GM19099 (cell line): ENCODE data around the gene TBX1.

Experiments
- POLR2A ChIP-seq: IDR thresholded peaks from 3 replicates; pipeline ENCODE4 v1.6.1; 2011; ENCODE audit warnings: low read depth; ENCODE audit not compliant: insufficient read length; ENCODE audit errors: extremely low read depth

TBX1 gene

GRCh38 chr22:19730655-19731360 lies 29.8 kb upstream of the TBX1 start:
- TF ChIP-seq POLR2A, result no peak

- TF ChIP-seq POLR2A, result no peak
Observed at GRCh38 chr22:19731361-19732135, 29.0 kb upstream of the TBX1 start.

- TF ChIP-seq POLR2A, result no peak
Observed at GRCh38 chr22:19732403-19733113, 28.0 kb upstream of the TBX1 start.

GRCh38 chr22:19733755-19734154 lies 26.8 kb upstream of the TBX1 start:
- no peak for TF ChIP-seq POLR2A

GRCh38 chr22:19734163-19734562 lies 26.4 kb upstream of the TBX1 start:
- no peak for TF ChIP-seq POLR2A

DNA sequence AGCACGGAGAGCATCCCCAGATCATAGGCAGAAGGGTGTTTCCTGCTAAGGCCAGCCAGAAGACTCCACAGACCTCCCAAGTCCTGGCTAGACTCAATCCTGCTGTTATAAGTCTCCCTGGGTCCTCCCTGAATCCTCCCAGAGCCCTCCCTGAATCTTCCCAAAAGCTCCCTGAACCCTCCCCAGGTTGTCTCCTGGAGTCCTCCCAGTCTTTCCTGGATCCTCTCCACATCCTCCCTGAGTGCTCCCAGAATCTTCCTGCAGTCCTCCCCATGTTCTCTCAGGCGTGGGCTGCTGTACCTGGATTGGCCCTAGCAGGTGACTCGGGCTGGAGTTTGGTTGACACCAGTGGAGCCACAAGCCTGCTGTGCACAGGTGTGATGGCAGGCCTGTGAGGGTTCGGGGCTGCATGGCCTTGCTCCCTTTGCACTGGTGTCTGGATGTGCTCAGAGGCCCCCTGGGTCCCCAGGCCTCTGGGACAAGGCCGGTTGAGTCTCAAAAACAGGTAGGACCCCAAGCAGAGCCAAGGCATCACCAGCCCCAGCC lies 25.7 kb upstream of the TBX1 start:
- no peak for TF ChIP-seq POLR2A

DNA sequence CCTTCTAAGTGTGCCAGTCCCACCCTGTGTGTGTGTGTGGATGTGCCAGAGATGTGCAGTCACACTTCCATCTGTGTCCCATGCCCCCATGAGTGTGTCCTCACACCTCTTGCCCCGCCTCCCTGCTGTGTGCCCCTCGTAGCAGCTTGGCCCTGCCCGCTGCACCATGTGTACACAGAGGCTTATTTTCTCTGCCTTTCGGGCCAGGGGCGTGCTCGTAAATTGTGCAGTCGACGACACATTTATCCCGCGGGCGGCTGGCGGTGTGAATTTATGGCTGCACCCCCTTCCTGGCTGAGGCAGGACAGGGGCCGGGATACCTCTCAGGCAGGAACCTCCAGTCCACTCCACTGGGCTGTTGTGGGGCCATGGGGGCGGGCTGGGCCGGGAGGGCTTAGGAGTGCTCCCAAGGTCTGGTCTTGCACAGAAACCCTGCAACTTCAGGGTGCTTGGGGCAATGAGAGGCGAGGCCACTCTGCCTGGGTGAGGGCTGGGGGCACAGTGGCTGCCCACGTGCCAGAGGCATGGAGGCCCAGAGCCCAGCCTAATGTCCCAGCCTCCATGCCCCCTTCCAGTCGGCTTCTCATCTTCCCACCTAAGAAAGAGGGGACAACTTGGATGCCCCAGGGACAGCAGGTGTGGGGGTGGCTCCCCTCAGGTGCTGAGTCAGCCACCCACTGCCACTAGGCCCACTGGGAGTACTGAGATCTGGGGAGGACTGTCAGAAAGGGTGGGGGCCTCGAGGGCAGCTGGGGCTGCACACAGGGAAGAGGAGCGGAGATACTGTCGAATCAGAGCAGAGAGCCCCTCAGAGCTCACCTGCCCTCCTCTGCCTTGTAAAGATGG lies 24.7 kb upstream of the TBX1 start:
- no peak for TF ChIP-seq POLR2A

- no peak for TF ChIP-seq POLR2A
Observed at GRCh38 chr22:19737846-19738663, 22.5 kb upstream of the TBX1 start.

- TF ChIP-seq POLR2A, result no peak
Observed at GRCh38 chr22:19738664-19739447, 21.7 kb upstream of the TBX1 start.

- no peak for TF ChIP-seq POLR2A
Observed at GRCh38 chr22:19739448-19739895, 21.1 kb upstream of the TBX1 start.

- no peak for TF ChIP-seq POLR2A
Observed at GRCh38 chr22:19739911-19740449, 20.6 kb upstream of the TBX1 start.

GRCh38 chr22:19740586-19740985 lies 20.0 kb upstream of the TBX1 start:
- TF ChIP-seq POLR2A, result no peak

GRCh38 chr22:19741053-19741452 lies 19.5 kb upstream of the TBX1 start:
- TF ChIP-seq POLR2A, result no peak
